Skeletal muscle satellite cell (primary cell): Measurements from ENCODE around the gene GABRR2.
"Not testable (repeated sequence)": the region's sequence is repeated elsewhere in the genome, so short reads cannot be mapped to it uniquely, and the experiment has no call there.

ENCODE experiments used
- H3K27me3 ChIP-seq: 2 replicates; pipeline ENCODE4 v1.7.0; 2013; ENCODE audit warnings: low read length; ENCODE audit not compliant: control insufficient read depth, insufficient read depth
- H3K36me3 ChIP-seq: 2 replicates; pipeline ENCODE4 v1.7.0; 2013; ENCODE audit warnings: mild to moderate bottlenecking, control low read depth, low read length; ENCODE audit not compliant: insufficient read depth
- H3K4me1 ChIP-seq: 2 replicates; pipeline ENCODE4 v1.7.0; 2013; ENCODE audit warnings: low read length; ENCODE audit not compliant: control insufficient read depth, insufficient read depth
- H3K4me2 ChIP-seq: 2 replicates; pipeline ENCODE4 v1.7.0; 2013; ENCODE audit warnings: mild to moderate bottlenecking, low read length
- H3K4me3 ChIP-seq: 2 replicates; pipeline ENCODE4 v1.7.0; 2013; ENCODE audit warnings: low read length
- H3K9ac ChIP-seq: 2 replicates; pipeline ENCODE4 v1.7.0; 2013; ENCODE audit warnings: mild to moderate bottlenecking, low read depth, low read length, moderate library complexity
- H3K9me3 ChIP-seq: replicated peaks from 2 replicates; pipeline ENCODE4 v1.7.0; 2013; ENCODE audit warnings: mild to moderate bottlenecking, control low read depth, low read length

The GABRR2 gene

DNA sequence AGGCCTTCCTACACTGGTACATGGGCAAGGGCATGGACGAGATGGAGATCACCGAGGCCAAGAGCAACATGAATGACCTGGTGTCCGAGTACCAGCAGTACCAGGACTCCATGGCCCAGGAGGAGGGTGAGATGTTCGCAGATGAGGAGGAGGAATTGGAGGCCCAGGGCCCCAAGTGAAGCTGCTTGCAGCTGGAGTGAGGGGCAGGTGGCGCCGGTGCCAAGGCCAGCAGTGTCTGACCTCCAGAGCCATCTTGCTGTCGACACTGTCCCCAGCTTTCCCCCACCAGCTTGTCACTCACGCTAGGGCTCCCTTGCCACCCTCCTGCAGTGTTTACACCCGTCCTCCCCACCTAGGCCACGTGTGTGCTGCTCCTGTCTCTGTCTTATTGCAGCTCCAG is 12.2 kb downstream of the GABRR2 start:
- H3K4me3 ChIP-seq, result no peak overlapping the region
- H3K9ac ChIP-seq, result no peak overlapping the region
- peaks cover 7% of the 10 kb centered on the region for H3K4me1 ChIP-seq
- H3K27me3 ChIP-seq, result peaks cover 83% of the 10 kb centered on the region
- no peak overlapping the region for H3K4me2 ChIP-seq
- H3K36me3 ChIP-seq, result no peaks in the 10 kb centered on the region
- peaks cover 7% of the 10 kb centered on the region for H3K9me3 ChIP-seq

DNA sequence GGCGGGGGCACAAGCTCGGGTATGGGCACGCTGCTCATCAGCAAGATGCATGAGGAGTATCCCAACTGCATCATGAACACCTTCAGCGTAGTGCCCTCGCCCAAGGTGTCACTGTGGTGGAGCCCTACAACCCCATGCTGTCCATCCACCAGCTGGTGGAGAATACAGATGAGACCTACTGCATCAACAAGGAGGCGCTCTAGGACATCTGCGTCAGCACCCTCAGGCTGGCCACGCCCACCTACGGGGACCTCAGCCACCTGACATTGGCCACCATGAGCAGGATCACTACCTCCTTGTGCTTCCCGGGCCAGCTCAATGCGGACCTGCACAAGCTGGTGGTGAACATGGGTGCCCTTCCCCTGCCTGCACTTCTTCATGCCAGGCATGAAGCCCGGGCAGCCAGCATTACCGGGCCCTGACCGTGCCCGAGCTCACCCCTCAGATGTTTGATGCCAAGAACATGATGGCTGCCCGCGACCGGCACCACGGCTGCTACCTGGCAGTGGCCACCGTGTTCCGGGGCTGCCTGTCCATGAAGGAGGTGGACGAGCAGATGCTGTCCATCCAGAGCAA is 12.8 kb downstream of the GABRR2 start:
- peaks cover 11% of the 10 kb centered on the region for H3K4me1 ChIP-seq
- no peak overlapping the region for H3K9ac ChIP-seq
- peaks cover 79% of the 10 kb centered on the region for H3K27me3 ChIP-seq

DNA sequence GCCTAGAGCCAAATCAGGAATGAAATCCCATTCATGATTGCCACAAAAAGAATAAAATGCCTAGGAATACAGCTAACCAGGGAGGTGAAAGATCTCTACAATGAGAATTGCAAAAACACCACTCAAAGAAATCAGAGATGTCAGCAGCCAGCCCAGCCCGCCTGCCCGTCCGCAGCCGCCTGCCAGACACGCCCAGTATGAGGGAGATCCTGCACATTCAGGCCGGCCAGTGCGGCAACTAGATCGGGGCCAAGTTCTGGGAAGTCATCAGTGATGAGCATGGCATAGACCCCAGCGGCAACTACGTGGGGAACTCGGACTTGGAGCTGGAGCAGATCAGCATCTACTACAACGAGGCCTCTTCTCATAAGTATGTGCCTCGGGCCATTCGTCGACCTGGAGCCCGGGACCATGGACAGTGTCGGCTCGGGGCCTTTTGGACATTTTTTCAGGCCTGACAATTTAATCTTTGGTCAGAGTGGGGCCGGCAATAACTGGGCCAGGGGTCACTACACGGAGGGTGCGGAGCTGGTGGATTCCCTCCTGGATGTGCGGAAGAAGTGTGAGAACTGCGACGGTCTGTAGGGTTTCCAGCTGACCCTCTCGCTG is 13.4 kb downstream of the GABRR2 start:
- H3K9ac ChIP-seq, result no peak overlapping the region
- H3K4me2 ChIP-seq, result no peak overlapping the region
- H3K9me3 ChIP-seq, result peaks cover 7% of the 10 kb centered on the region
- H3K36me3 ChIP-seq, result no peaks in the 10 kb centered on the region
- H3K4me3 ChIP-seq, result no peak overlapping the region
- H3K4me1 ChIP-seq, result peaks cover 11% of the 10 kb centered on the region
- peaks cover 79% of the 10 kb centered on the region for H3K27me3 ChIP-seq

More for the DNA sequence above, 12.8 kb downstream of the GABRR2 start:
- Histone ChIP-seq H3K9me3 (peaks cover 7% of the 10 kb centered on the region), H3K4me3 (no peak overlapping the region), H3K4me2 (no peak overlapping the region), H3K36me3 (no peaks in the 10 kb centered on the region)

DNA sequence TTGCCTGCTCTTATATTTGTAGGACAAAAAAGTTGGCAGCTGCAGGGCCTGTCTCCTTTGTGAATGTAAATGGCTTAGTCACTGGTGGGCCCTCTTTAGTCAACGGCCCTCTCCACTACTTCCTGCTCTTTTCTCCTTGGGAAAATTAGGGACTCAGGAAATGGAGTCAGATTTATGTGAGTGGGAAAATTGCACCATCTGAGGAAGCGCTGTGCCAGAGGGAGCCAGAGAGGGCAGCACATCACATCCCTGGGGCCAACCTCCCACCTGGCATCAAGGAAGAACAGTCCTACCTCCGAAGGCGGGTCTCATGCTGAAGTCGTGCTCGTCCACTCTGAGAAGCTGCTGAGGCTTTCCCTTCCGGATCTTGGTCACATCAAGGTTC is 15.6 kb downstream of the GABRR2 start:
- Histone ChIP-seq H3K4me1 (peaks cover 11% of the 10 kb centered on the region), H3K9me3 (peaks cover 7% of the 10 kb centered on the region), H3K4me3 (no peak overlapping the region), H3K36me3 (no peaks in the 10 kb centered on the region), H3K4me2 (no peak overlapping the region), H3K9ac (no peak overlapping the region), H3K27me3 (peaks cover 67% of the 10 kb centered on the region)

DNA sequence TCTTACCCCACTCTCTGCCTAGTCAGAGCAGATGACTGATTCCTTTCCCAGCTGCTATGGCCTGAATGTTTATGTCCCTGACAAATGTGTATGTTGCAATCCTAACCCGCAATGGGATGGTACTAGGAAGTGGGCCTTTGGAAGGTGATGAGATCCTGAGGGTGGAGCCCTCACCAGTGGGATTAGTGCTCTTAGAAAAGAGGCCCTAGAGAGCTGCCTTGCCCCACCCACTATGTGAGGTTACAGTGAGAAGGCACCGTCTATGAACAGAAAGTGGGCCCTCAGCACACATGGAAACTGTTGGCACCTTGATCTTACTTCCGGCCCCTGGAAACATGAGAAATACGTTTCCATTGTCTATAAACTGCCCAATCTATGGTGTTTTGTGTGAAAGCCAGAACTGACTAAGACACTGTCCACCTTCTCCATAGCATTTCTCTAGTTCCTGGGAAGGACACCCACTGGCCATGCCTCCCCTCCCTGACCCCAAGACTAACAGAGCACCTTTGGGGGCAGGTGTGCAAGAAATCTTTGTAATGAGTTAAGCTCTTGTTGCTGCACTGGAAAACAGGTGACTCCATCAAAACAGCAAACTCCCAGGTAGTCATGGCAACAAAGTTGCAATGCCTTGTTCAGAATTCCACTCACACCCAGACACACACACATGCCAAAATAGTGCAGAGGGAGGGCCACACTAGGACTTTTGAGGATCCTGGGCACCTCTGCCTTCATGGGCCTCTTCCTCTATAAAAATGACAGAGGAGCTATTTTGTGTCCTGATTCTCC is 16.2 kb downstream of the GABRR2 start:
- peaks cover 70% of the 10 kb centered on the region for H3K27me3 ChIP-seq
- H3K4me2 ChIP-seq, result no peak overlapping the region
- H3K4me3 ChIP-seq, result no peak overlapping the region
- H3K4me1 ChIP-seq, result peaks cover 11% of the 10 kb centered on the region
- no peak overlapping the region for H3K9ac ChIP-seq
- H3K36me3 ChIP-seq, result no peaks in the 10 kb centered on the region
- peaks cover 7% of the 10 kb centered on the region for H3K9me3 ChIP-seq

DNA sequence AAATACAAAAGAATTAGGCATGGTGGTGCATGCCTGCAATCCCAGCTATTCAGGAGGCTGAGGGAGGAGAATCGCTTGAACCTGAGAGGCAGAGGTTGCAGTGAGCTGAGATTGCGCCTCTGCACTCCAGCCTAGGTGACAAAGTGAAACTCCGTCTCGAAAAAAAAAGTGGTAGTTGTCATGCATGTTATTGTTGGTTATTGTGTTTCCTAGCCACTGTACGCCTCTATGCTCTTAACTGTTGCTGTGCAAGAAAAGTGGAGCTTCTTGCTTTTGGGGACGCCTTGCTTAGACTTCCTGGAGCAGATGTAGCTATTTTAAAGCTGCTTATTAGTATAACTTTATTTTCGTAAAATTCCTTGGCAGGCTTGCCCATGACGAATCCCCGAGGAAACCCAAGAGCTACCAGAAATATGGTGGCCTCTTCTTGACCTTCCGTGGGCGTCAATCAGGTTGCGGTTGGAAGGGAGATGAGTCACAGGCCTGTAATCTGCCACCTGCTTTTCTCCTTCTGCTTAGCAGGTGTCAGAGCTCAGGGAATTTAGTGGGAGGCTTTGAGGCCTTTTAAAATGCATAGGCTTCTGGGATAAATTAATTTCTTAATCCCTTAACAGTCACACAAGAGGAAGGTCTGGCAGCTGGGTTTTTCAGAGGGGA is 17.3 kb downstream of the GABRR2 start:
- Histone ChIP-seq H3K27me3 (peaks cover 70% of the 10 kb centered on the region), H3K4me3 (peak overlapping the region; percentile 45), H3K9me3 (peaks cover under 1% of the 10 kb centered on the region), H3K4me1 (peaks cover 11% of the 10 kb centered on the region), H3K9ac (no peak overlapping the region), H3K4me2 (peak overlapping the region; percentile 71), H3K36me3 (no peaks in the 10 kb centered on the region)

DNA sequence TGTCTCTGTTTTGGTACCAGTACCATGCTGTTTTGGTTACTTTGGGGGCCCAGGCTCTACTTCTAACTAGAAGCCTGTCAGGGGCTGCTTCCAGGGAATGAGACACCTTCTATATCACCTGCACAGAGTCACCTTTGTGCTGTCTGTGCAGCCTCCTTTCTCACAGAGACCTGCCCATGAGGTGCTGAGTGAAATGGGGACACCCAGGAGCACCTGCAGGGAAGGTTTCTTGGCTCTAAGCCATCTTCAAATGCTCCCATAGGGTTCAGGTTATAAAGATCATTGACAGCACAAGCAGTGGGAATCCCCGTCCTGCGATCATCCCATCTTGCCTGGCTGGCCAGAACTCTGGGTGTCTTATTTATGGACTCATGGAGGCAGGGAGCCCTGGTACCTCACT is 19.1 kb downstream of the GABRR2 start:
- peaks cover 63% of the 10 kb centered on the region for H3K27me3 ChIP-seq
- no peaks in the 10 kb centered on the region for H3K9me3 ChIP-seq
- H3K4me1 ChIP-seq, result peaks cover 11% of the 10 kb centered on the region
- H3K4me2 ChIP-seq, result no peak overlapping the region
- no peak overlapping the region for H3K9ac ChIP-seq
- H3K36me3 ChIP-seq, result no peaks in the 10 kb centered on the region
- H3K4me3 ChIP-seq, result no peak overlapping the region

DNA sequence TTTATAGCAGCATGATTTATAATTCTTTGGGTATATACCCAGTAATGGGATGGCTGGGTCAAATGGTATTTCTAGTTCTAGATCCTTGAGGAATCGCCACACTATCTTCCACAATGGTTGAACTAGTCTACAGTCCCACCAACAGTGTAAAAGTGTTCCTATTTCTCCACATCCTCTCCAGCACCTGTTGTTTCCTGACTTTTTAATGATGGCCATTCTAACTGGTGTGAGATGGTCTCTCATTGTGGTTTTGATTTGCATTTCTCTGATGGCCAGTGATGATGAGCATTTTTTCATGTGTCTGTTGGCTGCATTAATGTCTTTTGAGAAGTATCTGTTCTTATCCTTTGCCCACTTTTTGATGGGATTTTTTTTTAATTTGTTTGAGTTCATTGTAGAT is 20.0 kb downstream of the GABRR2 start:
- Histone ChIP-seq H3K4me1 (peaks cover 11% of the 10 kb centered on the region), H3K27me3 (peaks cover 65% of the 10 kb centered on the region)
- not testable (repeated sequence) for H3K9me3 ChIP-seq, H3K36me3 ChIP-seq, H3K4me3 ChIP-seq, H3K4me2 ChIP-seq, H3K9ac ChIP-seq

DNA sequence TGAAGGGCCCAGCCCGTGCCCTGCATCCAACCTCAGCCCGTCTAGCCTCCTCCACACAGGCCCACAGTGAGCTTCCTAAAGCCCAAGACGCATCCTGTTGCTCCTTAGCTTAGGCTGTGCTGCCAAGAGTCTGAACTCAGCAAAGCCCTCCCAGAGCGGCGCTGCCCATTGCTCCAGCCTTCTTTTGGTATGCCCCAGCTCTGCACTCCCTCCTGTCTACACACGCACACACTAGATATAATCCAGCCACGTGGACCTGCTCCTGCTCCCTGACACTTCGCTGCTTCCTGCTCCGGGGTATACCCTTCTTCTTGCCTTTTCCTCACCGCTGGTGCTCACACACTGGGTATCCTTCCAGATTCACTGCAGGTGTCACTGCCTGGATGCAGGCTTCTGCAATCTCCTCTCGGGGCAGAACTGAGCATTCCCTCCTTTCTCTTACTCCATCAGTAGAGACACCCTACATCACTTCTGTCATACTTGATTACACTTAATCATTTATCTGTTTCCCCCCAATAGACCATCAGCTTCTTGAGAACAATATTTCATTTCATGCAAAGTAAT is 23.8 kb downstream of the GABRR2 start:
- H3K4me1 ChIP-seq, result no peaks in the 10 kb centered on the region

DNA sequence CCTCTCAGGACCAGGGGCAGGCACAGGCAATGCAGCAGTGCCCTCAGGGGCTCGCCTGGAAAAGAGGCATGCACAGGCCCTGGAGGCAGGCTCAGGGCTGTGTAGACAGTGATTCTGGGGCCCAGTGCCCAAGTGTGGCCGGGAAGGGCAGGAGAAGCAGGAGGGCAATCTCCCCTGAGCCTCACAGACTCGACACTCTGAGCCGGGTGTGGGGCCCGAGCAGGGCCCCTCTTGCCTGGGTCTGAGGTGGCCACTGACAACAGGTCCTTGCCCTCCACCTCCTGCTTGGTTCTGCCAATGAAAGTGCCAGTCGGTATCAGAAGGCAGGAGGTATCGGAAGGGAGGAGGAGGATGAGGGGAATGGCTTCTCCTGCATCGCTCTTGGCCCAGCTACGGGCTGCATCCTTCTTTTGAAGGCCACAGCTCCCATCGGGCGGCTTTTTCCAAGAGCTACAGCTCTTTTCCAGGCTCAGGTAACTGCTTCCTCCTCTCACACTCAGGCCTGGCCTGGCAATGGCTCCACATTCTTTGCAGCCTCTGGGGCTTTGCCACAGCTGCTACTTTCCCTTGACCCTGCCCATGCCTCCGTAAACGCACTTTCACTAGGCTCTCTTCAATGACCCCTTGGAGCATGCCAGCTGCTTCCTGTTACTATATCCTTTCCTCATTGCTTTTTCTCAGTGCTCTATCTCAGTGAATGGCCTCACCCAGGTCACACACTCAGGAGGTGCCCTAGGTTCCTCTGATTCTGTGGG is 24.5 kb downstream of the GABRR2 start:
- H3K9me3 ChIP-seq, result no peaks in the 10 kb centered on the region
- no peaks in the 10 kb centered on the region for H3K36me3 ChIP-seq
- no peak overlapping the region for H3K4me2 ChIP-seq
- peaks cover 76% of the 10 kb centered on the region for H3K27me3 ChIP-seq
- H3K4me3 ChIP-seq, result no peak overlapping the region
- no peak overlapping the region for H3K9ac ChIP-seq
- H3K4me1 ChIP-seq, result no peaks in the 10 kb centered on the region

More for the DNA sequence above, 23.8 kb downstream of the GABRR2 start:
- Histone ChIP-seq H3K9me3 (no peaks in the 10 kb centered on the region), H3K36me3 (no peaks in the 10 kb centered on the region), H3K4me2 (no peak overlapping the region), H3K27me3 (peaks cover 75% of the 10 kb centered on the region), H3K9ac (no peak overlapping the region), H3K4me3 (no peak overlapping the region)

DNA sequence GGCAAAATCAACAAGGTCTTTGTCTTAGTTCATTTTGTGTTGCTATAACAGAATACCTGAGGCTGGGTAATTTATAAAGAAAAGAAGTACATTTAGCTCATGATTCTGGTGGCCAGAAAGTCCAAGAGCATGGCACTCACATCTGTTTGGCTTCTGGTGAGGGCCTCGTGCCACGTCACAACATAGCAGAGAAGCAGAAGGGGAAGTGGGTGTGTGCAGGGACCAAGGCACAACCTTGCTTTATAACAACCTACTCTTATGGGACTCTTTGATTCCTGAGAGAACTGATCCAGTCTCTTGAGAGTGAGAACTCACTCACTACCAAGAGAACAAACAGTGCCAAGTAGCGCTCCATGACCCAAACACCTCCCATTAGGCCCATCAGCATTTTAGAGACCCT is 25.4 kb downstream of the GABRR2 start:
- H3K9ac ChIP-seq, result no peak overlapping the region
- H3K4me1 ChIP-seq, result no peaks in the 10 kb centered on the region
- no peak overlapping the region for H3K4me2 ChIP-seq
- peaks cover 83% of the 10 kb centered on the region for H3K27me3 ChIP-seq
- no peaks in the 10 kb centered on the region for H3K9me3 ChIP-seq
- no peaks in the 10 kb centered on the region for H3K36me3 ChIP-seq
- H3K4me3 ChIP-seq, result no peak overlapping the region
